ENCODE measurements around the gene IL24.

IL24 gene

GRCh38 chr1:206924592-206925105, 27.4 kb downstream of the IL24 start:
- no peak for DNase-seq (ENCODE audit: low spot score)

GRCh38 chr1:206925106-206925736, 28.0 kb downstream of the IL24 start:
- DNase-seq (ENCODE audit: low spot score) = peak; percentile 11

DNA sequence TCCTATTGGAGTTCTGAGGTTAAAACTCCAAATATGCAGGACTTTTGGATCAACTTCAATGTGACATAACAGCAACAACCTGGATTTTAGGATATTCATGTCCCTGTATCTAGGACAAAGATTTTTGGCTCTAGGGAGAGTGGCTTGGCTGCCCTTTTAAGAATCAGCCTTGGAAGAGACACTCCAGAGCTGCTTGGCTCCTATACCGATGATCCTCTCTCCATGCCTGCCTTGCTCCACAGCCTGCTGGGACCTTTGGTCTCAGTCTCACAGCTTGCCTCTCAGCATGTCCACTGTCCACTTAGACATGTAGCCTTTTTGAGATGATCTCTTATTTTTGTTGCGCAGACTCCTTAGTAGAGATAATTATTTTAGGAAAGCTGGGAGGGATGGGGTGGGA, 29.0 kb downstream of the IL24 start:
- no peak for DNase-seq (ENCODE audit: low spot score)

DNA sequence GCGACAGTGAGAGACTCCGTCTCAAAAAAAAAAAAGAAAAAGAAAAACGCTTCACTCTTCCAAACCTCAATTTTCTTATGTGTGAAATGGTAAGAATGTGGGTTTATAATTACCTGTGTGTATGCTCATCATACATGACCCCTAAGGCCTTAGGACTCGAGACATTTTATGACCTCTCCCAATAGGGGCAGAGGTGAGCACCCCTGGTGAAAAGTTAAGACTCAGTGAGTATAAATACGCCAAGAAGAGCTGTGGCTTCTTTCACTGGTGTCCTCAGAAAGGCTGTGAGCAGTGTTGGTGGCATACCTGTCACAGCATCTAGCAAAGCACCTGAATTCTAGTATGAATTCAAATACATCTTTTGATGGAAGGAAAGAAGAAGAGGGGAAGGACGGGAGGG, 32.3 kb downstream of the IL24 start:
- no peak for DNase-seq (ENCODE audit: low spot score)

DNA sequence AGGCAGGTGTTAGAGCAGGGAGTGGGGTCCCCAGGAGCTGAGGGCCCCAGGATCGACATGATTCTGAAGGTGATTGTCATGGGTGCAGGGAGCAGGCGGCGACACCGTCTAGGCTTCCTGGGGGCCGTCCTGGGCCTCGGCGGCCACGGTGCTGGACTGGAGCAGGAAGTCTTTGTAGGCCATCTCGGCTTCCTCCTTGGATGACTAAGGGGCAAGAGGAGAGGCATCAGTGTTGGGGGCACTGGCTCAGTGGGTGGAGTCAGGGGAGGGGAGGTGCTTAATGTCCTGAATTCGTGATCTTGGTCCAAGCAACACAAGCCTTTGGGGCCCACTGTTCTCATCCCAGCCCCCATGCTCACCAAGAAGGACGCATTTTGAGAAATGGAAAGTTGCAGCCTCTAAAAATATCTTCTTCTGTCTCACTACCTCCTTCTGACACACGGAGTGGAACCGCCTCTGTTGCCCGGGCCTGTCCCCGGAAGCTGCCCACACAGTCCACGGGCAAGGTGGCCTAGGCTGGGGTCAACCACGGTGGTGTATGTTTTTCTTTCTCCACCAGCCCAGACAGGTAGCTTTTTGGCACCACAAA, 33.1 kb downstream of the IL24 start:
- DNase-seq (ENCODE audit: low spot score) = no peak

GRCh38 chr1:206931709-206932108, 34.5 kb downstream of the IL24 start:
- no peak for DNase-seq (ENCODE audit: low spot score)

DNA sequence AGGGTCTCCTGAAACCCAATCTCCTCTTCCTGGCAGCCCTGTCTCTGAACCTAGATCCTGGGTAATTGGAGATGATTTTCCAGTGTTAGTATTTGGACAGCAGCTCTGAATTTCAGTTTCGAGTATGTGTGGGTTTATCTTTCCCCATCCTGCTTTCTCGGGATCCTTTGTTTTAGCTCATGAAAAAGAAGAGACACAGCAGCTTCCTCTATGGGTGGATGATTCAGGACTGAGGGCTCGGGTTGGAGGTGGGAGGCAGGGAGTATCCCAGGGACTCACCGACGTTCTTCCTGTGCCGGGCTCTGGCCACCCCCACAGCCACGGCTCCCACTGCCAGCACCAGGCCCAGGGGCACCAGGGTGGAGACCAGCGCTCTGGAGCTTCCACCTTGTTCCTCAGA, 34.9 kb downstream of the IL24 start:
- no peak for DNase-seq (ENCODE audit: low spot score)

- DNase-seq (ENCODE audit: low spot score) = no peak
These were observed 36.2 kb downstream of the IL24 start for GRCh38 chr1:206933333-206933945.

DNA sequence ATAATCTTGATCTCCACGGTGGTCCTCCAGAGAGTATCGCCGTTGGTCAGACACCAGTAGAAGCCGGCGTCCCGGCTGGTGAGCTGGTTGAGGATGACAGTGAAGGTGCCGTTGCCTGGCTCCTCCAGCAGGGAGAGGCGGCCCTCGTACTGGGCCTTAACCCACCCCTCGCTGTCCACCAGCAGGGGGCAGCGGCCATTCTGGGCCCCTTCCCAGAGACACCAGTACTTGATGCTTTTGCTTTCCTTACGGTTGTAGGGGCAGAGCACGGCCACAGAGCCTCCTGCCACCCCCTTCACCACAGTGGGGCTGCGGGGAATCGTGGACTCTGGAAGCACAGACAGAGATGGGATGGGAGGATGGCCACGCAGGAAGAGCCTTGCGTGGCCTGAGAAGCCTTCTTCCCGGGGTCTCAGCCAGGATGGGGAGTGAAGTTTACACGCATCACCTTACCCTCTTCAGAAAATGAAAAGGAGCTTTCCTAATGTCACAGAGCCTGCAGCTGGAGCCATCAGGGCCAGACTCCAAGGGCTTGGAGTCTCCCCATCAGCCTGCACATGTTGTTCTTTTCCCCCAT, 38.3 kb downstream of the IL24 start:
- peak; percentile 7 for DNase-seq (ENCODE audit: low spot score)

DNA sequence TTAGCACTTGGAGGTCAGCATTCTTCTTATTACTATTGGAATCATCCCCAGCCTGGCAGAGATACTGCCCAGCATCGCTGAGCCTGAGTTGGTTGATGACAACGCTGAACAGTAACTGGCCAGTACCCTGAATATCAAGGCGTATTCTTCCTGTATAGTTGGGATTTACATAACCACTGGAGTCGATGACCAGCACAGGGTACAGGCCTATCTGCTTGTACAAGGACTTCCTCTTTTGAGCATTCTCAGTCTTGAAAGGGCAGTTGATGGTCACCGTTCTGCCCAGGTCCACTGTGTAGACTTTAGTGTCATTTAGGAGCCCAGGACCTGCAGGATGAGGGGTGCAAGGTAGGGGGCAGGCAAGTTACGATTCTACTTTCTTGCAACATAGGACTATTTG, 40.2 kb downstream of the IL24 start:
- DNase-seq (ENCODE audit: low spot score) = no peak

DNA sequence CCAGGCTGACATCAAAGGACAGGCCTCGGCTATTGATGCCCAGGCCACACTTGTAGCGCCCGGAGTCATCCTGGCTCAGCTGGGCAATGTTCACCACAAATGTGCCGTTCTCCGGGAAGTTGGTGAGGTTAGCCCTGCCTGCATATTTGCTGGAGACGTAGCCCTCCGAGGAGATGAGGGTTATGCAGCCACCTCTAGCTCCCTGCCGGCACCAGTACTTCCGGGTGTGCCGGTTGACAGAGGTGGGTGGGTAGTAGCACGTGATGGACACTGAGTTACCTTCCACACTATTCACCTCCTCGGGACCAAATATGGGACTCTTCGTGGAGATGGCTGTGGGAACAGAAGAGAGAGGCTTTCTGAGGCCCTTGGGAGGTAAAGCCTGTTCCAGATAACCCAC, 41.9 kb downstream of the IL24 start:
- no peak for DNase-seq (ENCODE audit: low spot score)

GRCh38 chr1:206939841-206940587, 42.8 kb downstream of the IL24 start:
- DNase-seq (ENCODE audit: low spot score) = no peak

DNA sequence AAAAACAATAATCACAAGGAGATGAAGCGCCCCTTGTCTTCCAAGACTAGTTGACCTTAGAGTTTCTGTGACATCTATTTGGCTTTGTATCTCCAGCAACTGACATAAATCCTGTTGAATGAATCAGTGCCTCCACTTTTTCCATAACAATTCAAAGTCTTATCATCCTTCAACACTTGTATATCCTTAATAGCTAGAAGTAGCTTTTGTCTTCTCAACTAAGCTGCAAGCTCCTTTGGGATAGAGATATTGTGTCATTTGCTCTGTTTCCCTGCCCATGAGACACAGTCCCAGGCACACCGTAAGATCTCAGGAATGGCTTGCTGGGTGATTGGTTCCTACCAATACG, 43.3 kb downstream of the IL24 start:
- DNase-seq (ENCODE audit: low spot score) = no peak

- no peak for DNase-seq (ENCODE audit: low spot score)
These were observed 44.6 kb downstream of the IL24 start for GRCh38 chr1:206941766-206942418.

GRCh38 chr1:206944703-206945102, 47.5 kb downstream of the IL24 start:
- DNase-seq (ENCODE audit: low spot score) = no peak

- DNase-seq (ENCODE audit: low spot score) = no peak
These were observed 48.5 kb downstream of the IL24 start for GRCh38 chr1:206945779-206946178.

DNA sequence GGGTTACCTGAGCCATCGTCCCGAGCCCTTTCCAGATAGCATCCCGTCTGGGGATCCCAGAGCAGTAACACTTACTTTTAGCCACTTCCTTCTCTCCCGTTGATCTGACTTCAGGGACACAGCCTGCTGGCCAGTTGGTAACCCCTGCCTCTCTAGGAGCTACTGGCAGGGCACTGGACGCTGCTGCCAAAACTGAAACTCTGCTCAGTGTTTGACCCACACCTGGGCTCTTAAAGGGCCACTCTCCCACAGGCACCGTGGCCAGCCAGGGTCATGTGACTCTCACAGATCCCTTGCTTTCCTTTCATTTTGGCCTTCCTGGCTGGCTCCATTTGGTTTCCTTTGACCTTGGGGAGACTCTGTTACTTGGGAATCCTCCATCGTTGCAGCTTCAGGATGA, 49.0 kb downstream of the IL24 start, which contains the start of gene PIGR:
PIGR (minus strand) TSS at position 206 of the 400 bp plus-strand sequence. CDS start 5,935 bp downstream, outside the sequence.
- DNase-seq (ENCODE audit: low spot score) = no peak

- DNase-seq (ENCODE audit: low spot score) = no peak
These were observed 50.0 kb downstream of the IL24 start for GRCh38 chr1:206947255-206947654.

DNA sequence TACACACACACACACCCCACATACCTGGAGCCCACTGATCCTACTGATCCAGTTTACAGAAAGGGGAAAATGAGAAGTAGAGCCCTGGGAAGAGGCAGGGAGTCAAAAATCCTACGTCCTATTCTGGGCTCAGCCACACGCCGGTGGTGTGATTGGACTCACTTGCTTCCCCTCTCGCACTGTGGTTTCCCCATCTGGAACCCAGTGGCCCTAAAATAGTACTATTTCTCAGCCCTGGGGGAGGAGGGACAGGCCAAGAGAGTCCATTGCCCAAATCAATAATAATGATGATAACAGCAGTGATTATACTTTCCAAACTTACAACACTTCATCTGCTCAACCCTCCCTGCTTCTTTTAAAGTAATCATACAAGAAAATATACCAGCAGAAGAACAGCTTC, 52.0 kb downstream of the IL24 start:
- no peak for DNase-seq (ENCODE audit: low spot score)

GRCh38 chr1:206949641-206950040, 52.4 kb downstream of the IL24 start:
- DNase-seq (ENCODE audit: low spot score) = no peak

DNA sequence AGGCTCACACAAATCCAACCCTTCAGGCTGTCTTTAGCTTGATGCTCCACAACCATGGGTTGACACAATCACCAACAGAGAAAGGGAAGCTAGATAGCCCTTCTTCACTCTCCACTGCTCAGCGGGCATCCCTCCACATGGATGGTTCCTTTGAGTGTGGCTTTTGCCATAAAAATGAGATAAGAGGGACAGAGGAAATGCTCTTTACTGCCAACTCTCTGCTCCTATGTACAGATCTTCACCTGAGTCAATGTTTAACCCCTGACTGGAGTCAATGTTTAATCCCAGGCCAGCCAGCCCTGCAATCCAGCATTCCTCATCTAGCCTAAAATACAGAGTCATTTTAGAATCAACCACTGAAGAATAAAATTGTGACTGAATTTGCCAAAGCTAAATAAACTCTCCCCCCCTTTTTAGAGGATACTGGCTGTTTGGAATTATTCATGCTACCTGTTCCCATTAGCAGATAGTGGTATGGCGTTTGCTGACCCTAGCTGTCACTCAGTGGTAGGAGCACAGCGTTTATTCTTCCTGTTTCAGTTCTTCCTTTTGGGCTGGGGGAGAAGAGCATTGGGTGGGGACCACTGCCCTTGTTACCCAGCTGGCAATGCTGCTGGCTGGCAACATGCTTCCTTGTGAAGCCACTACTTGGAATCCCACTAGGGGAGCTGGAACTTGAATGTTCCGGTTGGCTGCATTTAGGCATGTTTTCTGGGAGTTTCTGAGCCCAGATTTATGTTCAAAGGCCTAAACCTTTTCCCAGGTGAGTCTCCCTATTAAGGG, 54.3 kb downstream of the IL24 start:
- no peak for DNase-seq (ENCODE audit: low spot score)
